Left cardiac atrium (tissue), 4 donors: ENCODE measurements around the gene CHMP4B. TPM values are rescaled to one million over a fixed set of nuclear protein-coding genes. Genes with fewer than 3 reads are reported as not detected.

Experiments
- ATAC-seq, 2 donors: fragments of 200-7000 bp; cut with Tn5 transposase; one replicate each; pipeline ENCODE4 v1.9.1; 2020; ENCODE audit warnings: mild to moderate bottlenecking in 2 of 2, moderate library complexity in 2 of 2
- DNase-seq: peaks from one replicate; pipeline ENCODE4 v3.0.0-alpha.2; 2020
- intact Hi-C, 2 donors: fragments of 100-400 bp; cut with DNase I; formaldehyde crosslinking; loops; one replicate each; pipeline versions ENCODE4 v1.14.1 to v1.15.1; 2022 to 2023
- total RNA-seq, 2 donors: library from RNA; stranded (reverse); fragmentation: NEBNext Ultra II Directional; extraction: Animal tissue kit (Norgen Biotek cat#: 25700); gene quantifications; one replicate each; pipeline ENCODE4 v1.2.1, GENCODE V29; 2021
- donor health status: DM: no; HTN: yes; CAD: no.
- donor health status: DM: no; HTN: yes; CAD: no; lungs with severe emphysema.
- donor health status: DM: yes; HTN: yes; CAD: no.
- donor health status: Dilated cardiomyopathy.

Gene CHMP4B
- total RNA-seq, 2 donors from 2014 or later = 82.2 to 97.7 TPM

GRCh38 chr20:33830371-33830770 is 19.2 kb downstream of the CHMP4B start:
- DNase-seq (no peak), ATAC-seq (peak in 1 of 2 donors; percentile 11)
- intact Hi-C loops = no loop called here

- ATAC-seq = peak; percentile 27 to 48
- intact Hi-C loops = no loop called here
- DNase-seq = no peak
Measured at GRCh38 chr20:33832103-33832804, 21.1 kb downstream of the CHMP4B start.

GRCh38 chr20:33833333-33833732 is 22.2 kb downstream of the CHMP4B start:
- ATAC-seq (no peak), DNase-seq (no peak)
- intact Hi-C loops = no loop called here

- ATAC-seq (peak in 1 of 2 donors; percentile 8), DNase-seq (peak; percentile 33)
- intact Hi-C loops = no loop called here
Measured at GRCh38 chr20:33835615-33836172, 24.5 kb downstream of the CHMP4B start.

- ATAC-seq = no peak
- no peak for DNase-seq
- intact Hi-C loops = no loop called here
Measured at GRCh38 chr20:33836277-33836676, 25.1 kb downstream of the CHMP4B start.

GRCh38 chr20:33837096-33837830 is 26.1 kb downstream of the CHMP4B start:
- intact Hi-C loops = no loop called here
- ATAC-seq (no peak), DNase-seq (no peak)

GRCh38 chr20:33838035-33838864 is 27.1 kb downstream of the CHMP4B start:
- intact Hi-C loops = no loop called here
- ATAC-seq (no peak), DNase-seq (no peak)

- intact Hi-C loops = no loop called here
- ATAC-seq = peak; percentile 70 to 75
Measured at GRCh38 chr20:33839591-33839990, 28.4 kb downstream of the CHMP4B start.

GRCh38 chr20:33840160-33840559 is 29.0 kb downstream of the CHMP4B start:
- intact Hi-C loops = no loop called here
- ATAC-seq (no peak), DNase-seq (no peak)

More at GRCh38 chr20:33839591-33839990, 28.4 kb downstream of the CHMP4B start:
- peak; percentile 60 for DNase-seq

- no peak for DNase-seq
- ATAC-seq = no peak
- intact Hi-C loops = no loop called here
Measured at GRCh38 chr20:33840759-33841435, 29.7 kb downstream of the CHMP4B start.

GRCh38 chr20:33841436-33841799 is 30.3 kb downstream of the CHMP4B start:
- intact Hi-C loops = no loop called here
- no peak for DNase-seq
- no peak for ATAC-seq

GRCh38 chr20:33842346-33842745 is 31.2 kb downstream of the CHMP4B start:
- ATAC-seq (no peak), DNase-seq (no peak)
- intact Hi-C loops = no loop called here

- DNase-seq = no peak
- intact Hi-C loops = no loop called here
Measured at GRCh38 chr20:33843050-33843449, 31.9 kb downstream of the CHMP4B start.

GRCh38 chr20:33843854-33844253 is 32.7 kb downstream of the CHMP4B start:
- DNase-seq = no peak
- intact Hi-C loops = no loop called here

More at GRCh38 chr20:33843050-33843449, 31.9 kb downstream of the CHMP4B start:
- ATAC-seq = no peak

GRCh38 chr20:33846291-33846935 is 35.3 kb downstream of the CHMP4B start:
- DNase-seq (no peak), ATAC-seq (peak; percentile 42 to 77)
- intact Hi-C loops = no loop called here

More at GRCh38 chr20:33843854-33844253, 32.7 kb downstream of the CHMP4B start:
- ATAC-seq = no peak

- no peak for ATAC-seq
- intact Hi-C loops = no loop called here
- DNase-seq = no peak
Measured at GRCh38 chr20:33847006-33847405, 35.9 kb downstream of the CHMP4B start.

- intact Hi-C loops = no loop called here
Measured at GRCh38 chr20:33848391-33848790, 37.2 kb downstream of the CHMP4B start.

GRCh38 chr20:33850159-33850558 is 39.0 kb downstream of the CHMP4B start:
- no peak for ATAC-seq
- intact Hi-C loops = no loop called here
- no peak for DNase-seq

More at GRCh38 chr20:33848391-33848790, 37.2 kb downstream of the CHMP4B start:
- ATAC-seq (no peak), DNase-seq (no peak)
